ENCODE measurements around the gene ZDHHC14.

- no peak for TF ChIP-seq CTCF (IDR thresholded peaks at IDR 0.05)
- TF ChIP-seq POLR2A (IDR thresholded peaks at IDR 0.05) = no peak
- no peak for TF ChIP-seq EP300 (IDR thresholded peaks at IDR 0.05)
These were observed 48.3 kb downstream of the ZDHHC14 start for GRCh38 chr6:157429248-157429647.

Measured in ovary (tissue), 3 donors.